Measurements from ENCODE around the gene PDE3A. TPM values are rescaled to one million over a fixed set of nuclear protein-coding genes. Genes with fewer than 3 reads are reported as not detected.

Gene PDE3A
- total RNA-seq, 1 donor from 2014 or later = 6.5 TPM

- no peak for DNase-seq (ENCODE audit: low spot score)
These were observed 56.5 kb downstream of the PDE3A start for GRCh38 chr12:20424841-20425240.

DNA sequence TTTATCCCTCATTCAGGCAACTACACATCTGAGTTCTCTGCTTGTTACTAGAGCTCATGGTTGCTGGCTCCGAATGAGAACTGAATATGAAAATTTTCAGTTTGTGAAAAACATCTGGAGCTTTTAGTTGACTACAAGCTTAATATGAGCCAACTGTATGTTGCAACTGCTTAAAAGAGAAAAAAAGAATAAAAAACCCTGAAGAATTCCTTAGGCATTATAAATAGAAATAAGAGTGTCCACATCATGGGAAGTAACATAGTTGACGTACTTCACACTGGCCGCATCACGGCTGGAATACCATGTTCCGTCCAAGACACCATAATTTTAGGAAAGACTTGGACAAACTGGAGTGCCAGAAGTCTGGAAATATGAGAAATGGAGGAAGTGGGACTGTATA, 57.9 kb downstream of the PDE3A start:
- no peak for DNase-seq (ENCODE audit: low spot score)

DNA sequence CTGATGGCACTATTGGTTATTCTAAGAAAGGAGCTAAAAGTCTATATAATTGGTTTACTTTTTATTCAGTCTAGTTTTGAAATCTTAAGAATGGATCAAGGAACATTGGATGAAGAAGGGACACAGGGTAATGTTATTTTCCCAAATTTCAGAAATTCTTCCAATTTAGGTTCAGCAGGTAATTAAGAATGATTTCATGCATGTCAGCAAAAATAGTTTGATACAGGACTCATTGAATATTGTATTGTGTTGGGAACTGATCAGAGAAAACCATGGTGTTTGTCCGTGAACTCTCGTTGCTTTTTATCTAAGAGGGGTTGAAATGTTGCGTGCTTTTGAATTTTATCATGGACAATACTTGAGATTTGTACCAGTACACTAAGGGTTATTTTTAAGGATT, 58.6 kb downstream of the PDE3A start:
- no peak for DNase-seq (ENCODE audit: low spot score)

DNA sequence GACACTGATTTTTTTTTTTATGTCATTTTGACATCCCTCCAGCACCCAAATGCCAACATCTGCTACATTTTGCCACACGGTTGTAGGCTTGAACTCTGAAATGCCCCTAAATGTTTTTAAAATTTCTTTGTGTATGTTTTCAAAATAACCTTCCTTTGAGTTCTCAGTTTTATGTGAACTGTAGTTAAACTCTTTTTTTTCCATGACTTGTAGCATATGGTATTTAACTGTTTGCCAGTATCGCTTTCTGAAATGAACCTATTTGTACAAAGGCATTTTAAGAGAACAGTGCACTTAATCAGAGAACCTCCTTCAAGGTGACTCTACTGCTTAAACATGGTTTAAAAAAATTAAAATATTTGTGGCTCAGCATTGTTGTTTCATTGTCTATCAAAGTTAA, 61.5 kb downstream of the PDE3A start:
- no peak for DNase-seq (ENCODE audit: low spot score)

DNA sequence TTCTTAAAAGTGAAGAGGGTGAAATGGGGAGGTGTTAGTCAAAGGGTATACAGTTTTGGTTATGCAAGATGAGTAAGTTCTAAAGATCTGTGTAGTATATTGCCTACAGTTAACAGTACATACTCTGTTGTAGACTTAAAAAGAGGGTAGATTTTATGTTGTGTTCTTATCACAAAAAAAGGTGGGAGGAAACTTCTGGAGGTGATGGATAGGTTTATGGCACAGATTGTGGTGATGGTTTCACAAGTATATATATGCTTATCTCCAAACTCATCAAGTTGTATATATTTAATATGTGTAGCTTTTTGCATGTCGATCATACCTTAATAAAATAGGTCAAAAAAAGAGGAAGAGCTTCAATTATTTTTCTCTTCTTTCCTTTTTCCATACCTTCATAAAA, 64.0 kb downstream of the PDE3A start:
- DNase-seq (ENCODE audit: low spot score) = no peak

GRCh38 chr12:20434996-20435395, 66.7 kb downstream of the PDE3A start:
- no peak for DNase-seq (ENCODE audit: low spot score)

- DNase-seq (ENCODE audit: low spot score) = no peak
These were observed 68.0 kb downstream of the PDE3A start for GRCh38 chr12:20436316-20436715.

DNA sequence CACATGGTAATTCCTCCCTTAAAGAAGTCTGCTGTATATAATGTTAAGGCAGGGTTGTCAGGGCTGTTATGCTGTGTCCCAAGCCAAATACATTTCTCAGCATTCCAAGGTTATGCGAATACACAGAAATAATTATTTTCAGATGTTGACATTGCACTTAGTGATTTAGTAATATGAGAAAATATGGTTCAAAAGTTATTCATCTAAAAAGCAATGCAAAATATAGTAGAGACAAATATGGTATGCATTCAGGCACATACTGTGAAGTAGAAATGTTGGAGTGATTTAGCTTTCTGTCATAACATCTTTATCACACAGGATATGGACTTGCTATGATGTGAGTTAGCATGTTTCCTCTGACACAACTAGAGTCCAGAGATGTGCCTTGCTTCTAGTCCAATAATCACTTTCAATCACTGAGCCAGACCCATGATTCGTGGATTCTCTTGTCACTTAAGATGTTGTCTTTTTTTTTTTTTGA, 70.0 kb downstream of the PDE3A start:
- DNase-seq (ENCODE audit: low spot score) = no peak

GRCh38 chr12:20439626-20440025, 71.3 kb downstream of the PDE3A start:
- DNase-seq (ENCODE audit: low spot score) = no peak

DNA sequence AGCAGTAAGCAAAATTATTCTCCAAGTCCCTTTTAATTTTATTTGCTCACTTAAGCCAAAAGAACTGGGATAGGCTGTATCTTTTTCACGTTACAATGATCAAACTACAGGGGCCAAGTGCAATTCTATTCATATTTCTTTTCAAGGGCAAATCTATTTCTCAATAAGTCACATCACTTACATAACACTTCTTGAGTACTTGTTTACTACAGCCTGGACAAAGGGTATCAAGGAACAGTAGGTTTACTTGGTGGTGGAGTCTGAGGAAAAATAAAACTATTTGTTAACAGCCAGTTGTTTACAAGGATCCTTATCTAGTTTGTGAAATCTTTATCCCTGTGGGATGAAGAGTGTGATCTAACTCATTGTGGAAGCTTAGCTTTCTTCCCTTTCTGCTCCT, 72.1 kb downstream of the PDE3A start:
- DNase-seq (ENCODE audit: low spot score) = no peak

GRCh38 chr12:20442322-20442721, 74.0 kb downstream of the PDE3A start:
- no peak for DNase-seq (ENCODE audit: low spot score)

GRCh38 chr12:20443255-20443654, 74.9 kb downstream of the PDE3A start:
- DNase-seq (ENCODE audit: low spot score) = no peak

DNA sequence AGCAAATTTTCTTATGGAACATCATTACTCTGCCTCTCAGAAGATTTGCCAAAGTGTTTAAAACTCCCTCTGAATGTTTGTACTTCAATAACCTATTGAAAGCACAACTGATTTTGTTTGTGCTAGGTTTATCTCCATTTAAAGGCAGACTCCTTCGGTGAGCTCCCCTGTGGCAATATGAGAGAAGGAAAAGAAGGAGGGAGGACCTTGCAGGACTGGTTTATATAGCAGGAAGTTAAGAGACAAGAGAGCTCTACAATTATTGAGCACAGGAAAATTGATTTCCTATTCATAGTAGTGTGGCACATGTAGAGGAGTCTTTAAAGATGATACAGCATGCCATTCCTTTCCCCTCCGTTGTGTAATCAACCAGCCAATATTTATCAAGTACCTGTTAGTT, 75.5 kb downstream of the PDE3A start:
- DNase-seq (ENCODE audit: low spot score) = no peak

DNA sequence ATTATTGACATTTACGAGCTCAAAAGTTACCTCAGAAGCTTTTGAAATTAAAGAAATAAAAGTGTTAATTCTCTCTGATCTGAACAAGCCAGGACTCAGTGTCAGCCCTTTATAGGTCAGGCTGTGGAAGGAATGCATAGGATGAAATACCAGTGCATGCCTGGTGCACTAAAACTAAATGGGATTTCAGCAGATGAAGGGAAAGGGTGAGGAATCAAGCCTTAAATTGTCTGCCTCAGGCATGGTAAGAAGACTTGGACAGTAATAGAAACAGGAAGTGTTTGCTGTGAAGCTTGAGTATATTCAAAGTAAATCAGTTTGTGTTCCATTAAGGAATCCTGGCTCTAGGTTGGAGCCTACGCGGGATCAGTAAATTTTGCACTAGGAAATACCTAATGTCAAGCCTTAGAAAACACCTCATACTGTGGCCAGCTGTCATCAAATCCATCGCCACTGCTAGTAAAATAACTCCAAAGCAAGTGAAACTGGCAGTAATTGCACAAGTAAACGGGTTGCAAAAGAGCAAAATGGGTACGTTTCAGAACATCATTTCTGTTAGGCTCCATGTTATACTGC, 76.3 kb downstream of the PDE3A start:
- no peak for DNase-seq (ENCODE audit: low spot score)

DNA sequence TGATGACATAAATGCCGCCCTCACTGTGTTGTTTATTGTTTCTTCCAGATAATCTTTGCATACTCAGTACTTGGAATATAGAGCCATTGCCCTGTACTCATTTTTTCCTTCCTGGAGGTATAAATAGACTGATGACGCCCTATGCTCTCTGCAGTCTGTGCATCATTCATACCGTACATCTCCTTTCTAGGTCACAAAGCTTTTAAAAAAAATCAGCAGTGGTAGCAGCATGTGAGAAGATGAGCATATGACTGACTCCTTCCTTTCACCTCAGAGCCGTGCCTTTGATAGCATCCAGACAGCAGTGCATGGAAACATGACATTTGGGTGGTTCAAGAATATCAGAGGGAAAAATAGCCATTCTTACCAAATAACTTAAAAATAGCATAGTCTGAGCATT, 77.3 kb downstream of the PDE3A start:
- DNase-seq (ENCODE audit: low spot score) = no peak

- DNase-seq (ENCODE audit: low spot score) = no peak
These were observed 78.5 kb downstream of the PDE3A start for GRCh38 chr12:20446836-20447235.

DNA sequence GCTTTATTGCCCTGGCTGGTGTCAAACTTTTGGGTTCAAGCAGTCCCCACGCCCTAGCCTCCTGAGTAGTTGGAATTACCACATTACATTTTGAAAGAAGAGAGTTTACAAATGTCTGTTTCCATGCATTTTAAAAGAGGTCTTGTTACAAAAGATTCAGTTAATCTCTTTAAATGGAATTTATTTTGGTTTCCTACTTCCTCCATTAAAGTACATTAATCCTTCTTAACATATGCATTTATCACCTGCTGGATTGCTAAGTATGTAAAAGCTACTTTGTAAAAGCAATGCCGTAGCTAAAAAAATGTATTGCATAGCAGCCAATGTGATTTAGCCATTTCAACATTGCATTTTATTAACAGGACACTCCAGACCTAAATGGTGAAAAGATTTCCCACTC, 80.4 kb downstream of the PDE3A start:
- no peak for DNase-seq (ENCODE audit: low spot score)

- no peak for DNase-seq (ENCODE audit: low spot score)
These were observed 82.3 kb downstream of the PDE3A start for GRCh38 chr12:20450591-20451180.

- no peak for DNase-seq (ENCODE audit: low spot score)
These were observed 83.4 kb downstream of the PDE3A start for GRCh38 chr12:20451761-20452160.

DNA sequence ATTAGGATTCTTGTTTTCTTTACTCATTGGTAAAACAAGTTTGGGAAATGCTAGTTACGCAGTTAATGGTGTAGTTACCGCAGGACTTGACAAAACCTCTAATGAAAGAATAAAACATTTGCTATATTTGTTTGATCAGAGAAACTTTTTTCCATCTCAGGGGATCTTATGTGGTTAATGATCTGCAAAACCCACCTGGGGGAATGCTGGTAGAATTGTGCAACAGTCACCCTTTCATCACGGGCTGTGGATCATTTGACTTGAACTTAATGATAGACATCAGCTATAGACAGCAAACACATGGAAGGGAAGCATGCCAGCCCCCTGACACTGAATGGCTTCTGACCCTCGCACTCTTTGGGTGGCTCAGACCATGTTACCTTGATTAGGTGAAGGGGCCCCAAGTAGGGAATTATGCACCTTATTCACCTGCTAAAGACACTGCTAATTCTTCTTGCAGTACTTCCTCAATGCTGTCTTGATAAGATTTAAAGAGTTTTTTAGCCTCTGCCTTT, 84.2 kb downstream of the PDE3A start:
- no peak for DNase-seq (ENCODE audit: low spot score)

- no peak for DNase-seq (ENCODE audit: low spot score)
These were observed 85.5 kb downstream of the PDE3A start for GRCh38 chr12:20453756-20454310.

DNA sequence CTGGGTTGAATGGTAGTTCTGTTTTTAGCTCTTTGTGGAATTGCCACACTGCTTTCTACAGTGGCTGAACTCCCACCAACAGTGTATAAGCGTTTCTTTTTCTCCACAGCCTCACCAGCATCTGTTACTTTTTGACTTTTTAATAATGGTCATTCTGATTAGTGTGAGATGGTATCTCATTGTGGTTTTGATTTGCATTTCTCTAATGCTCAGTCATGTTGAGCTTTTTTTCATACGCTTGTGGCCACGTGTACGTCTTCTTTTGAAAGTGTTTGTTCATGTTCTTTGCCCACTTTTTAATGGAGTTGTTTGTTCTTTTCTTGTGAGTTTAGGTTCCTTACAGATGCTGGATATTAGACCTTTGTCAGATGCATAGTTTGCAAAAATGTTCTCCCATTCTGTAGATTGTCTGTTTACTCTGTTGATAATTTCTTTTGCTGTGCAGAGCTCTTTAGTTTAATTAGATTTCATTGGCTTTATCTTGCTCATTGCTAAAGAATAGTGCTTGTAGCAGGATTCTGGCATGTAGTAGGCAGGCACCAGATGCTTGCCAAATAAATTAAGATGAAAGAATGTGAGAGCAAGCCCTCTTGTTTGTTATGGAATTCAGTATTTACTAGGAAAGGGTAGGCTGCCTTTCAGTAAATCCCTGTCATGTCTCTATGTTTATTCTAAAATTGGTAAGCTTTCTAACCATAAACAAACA, 86.8 kb downstream of the PDE3A start:
- DNase-seq (ENCODE audit: low spot score) = no peak

DNA sequence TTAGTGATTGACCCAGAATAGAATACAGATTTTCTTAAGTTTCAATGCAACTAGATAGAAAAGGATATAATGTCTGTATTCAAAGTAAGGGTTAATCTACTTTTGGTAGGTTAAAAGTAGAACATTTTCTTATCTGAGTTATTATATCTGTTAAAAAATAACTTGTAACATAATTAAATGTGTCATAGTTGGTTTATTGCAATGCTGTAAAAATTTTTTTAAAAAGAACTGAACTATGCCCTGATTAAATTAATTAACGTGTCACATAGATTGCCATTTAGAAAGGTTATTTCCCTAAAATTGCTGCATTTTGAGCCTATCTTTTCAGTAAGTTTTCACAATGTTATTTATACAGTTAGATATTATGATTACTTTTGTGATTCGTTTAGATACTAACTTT, 89.2 kb downstream of the PDE3A start:
- DNase-seq (ENCODE audit: low spot score) = no peak

Measured in ureter (tissue), 1 donor.